GM12891 (cell line): ENCODE data around the gene CIB2.

Source experiments
- POLR2A ChIP-seq: IDR thresholded peaks from 2 replicates; pipeline ENCODE4 v1.6.1; 2011; ENCODE audit warnings: low read depth, low read length, control low read depth
- POLR2AphosphoS5 ChIP-seq: IDR thresholded peaks from 2 replicates; pipeline ENCODE4 v1.6.1; 2011; ENCODE audit warnings: low read depth, low read length, control low read depth
- SPI1 ChIP-seq: IDR thresholded peaks from 2 replicates; pipeline ENCODE4 v1.6.1; 2011; ENCODE audit warnings: low read depth, low read length, control low read depth

- no peak for TF ChIP-seq POLR2AphosphoS5
- no peak for TF ChIP-seq POLR2A
- no peak for TF ChIP-seq SPI1
Observed at GRCh38 chr15:78179286-78179840, 48.1 kb upstream of the CIB2 start.
